ENCODE results near the gene ICE2.

Gene ICE2

DNA sequence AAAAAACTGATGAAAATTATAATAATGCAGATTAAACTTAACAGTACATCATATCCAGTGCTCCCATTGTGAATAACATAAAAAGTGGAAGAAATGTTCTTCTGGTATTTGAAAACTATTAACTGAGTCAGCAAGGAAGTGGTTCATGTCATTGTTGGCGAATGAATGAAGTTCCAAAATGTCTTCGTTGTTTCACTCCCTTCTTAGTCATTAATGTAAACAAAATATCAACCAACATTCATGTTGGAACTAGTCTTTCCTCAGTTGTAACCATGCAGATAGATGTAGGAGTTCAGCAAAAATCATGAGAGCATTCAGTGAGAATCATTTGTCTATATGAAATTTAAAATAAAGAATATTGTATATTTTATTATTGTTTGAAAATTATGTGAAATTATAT lies 44.1 kb upstream of the ICE2 start:
- TF ChIP-seq, protein P1, sequence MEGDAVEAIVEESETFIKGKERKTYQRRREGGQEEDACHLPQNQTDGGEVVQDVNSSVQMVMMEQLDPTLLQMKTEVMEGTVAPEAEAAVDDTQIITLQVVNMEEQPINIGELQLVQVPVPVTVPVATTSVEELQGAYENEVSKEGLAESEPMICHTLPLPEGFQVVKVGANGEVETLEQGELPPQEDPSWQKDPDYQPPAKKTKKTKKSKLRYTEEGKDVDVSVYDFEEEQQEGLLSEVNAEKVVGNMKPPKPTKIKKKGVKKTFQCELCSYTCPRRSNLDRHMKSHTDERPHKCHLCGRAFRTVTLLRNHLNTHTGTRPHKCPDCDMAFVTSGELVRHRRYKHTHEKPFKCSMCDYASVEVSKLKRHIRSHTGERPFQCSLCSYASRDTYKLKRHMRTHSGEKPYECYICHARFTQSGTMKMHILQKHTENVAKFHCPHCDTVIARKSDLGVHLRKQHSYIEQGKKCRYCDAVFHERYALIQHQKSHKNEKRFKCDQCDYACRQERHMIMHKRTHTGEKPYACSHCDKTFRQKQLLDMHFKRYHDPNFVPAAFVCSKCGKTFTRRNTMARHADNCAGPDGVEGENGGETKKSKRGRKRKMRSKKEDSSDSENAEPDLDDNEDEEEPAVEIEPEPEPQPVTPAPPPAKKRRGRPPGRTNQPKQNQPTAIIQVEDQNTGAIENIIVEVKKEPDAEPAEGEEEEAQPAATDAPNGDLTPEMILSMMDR (IDR thresholded peaks at IDR 0.05; ENCODE audit: insufficient read depth, low read depth, low read length, missing control alignments) = no peak
- H3K4me3 ChIP-seq (ENCODE audit: low read depth, low read length) = no peak overlapping the region
- DNase-seq (ENCODE audit: low read depth) = no peak

GRCh38 chr15:60520825-60521368 lies 42.0 kb upstream of the ICE2 start:
- TF ChIP-seq, protein P1 (IDR thresholded peaks at IDR 0.05; ENCODE audit: insufficient read depth, low read depth, low read length, missing control alignments) = peak; percentile 82
- DNase-seq (ENCODE audit: low read depth) = peak; percentile 88
- H3K4me3 ChIP-seq (ENCODE audit: low read depth, low read length) = no peak overlapping the region

DNA sequence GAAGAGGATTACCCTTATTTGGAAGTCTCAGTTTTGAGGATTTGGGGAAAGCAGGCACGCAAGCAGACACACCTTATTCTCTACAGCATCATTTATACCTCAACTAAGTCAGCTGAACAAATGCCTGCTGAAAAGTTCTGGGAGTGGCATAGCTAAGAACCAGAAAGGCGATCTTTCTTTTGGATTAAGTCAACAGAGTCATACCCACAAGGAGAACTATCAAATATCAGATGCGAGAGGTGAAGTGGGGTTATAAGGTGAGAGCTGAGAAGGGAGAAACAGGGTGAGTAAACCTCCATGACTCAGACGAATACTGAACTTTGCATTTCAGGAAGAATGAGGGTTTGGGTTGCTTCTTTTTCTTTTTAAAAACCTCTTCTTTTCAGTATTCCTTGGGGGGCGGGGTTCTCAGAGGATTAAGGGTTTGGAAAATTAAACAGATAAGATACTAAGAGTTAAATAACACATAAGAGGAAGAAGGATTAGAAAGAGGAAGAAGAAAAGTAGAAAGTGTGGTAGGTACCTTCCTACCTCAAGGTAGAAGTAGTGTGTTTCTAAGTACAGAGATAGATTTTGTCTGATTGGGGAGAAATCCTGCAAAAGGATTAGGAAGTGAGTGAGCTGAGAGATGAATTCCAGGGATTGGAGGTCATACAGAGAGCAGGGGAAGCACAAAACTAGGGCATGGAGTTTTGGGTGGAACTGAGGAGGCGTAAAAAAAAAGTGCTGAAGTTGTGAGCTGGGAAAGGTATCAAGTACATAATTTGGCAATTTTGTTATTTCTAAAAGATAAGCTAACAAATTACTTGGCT lies 41.3 kb upstream of the ICE2 start:
- no peak overlapping the region for H3K4me3 ChIP-seq (ENCODE audit: low read depth, low read length)
- peak; percentile 40 for DNase-seq (ENCODE audit: low read depth)
- TF ChIP-seq, protein P1 (IDR thresholded peaks at IDR 0.05; ENCODE audit: insufficient read depth, low read depth, low read length, missing control alignments) = no peak

DNA sequence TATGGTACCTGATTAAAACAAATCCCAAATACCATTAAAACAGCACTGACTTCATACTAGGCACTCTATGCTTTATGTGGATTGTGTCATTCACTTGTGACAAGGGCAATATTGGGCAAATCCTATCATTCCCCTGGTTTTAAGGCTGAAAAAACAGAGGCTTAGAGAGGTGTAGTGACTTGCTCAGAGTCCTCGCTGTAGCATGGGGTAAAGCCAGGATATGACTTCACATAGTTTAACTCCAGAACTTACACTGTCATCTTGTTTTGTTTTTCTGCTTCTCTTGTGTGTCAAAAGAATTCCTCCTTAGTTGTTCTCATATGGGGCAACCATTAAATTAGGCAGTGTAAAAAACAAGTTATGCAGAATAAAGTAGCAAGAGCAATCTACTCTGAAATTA lies 40.3 kb upstream of the ICE2 start:
- DNase-seq (ENCODE audit: low read depth) = no peak
- TF ChIP-seq, protein P1 (IDR thresholded peaks at IDR 0.05; ENCODE audit: insufficient read depth, low read depth, low read length, missing control alignments) = no peak
- H3K4me3 ChIP-seq (ENCODE audit: low read depth, low read length) = no peak overlapping the region

DNA sequence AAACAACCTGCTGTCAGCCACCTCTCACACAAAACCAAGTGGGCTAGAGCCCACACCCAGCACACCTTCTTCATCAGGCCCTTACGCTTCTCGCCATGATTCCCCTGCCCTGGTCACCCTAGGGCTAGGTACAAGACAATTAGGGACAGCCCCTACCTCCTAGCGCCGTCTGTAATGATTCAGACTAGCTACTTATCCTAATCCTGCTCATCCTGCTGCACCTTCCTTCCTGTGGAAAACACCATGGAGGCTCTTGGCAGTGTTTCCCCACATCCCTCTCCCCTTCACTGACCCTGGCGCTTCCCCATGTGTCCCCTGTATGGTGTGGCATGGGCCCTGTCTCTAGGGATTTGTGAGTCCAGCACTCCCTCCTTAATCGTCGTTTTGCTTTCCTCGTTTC lies 39.6 kb upstream of the ICE2 start:
- H3K4me3 ChIP-seq (ENCODE audit: low read depth, low read length) = no peak overlapping the region
- no peak for DNase-seq (ENCODE audit: low read depth)
- TF ChIP-seq, protein P1 (IDR thresholded peaks at IDR 0.05; ENCODE audit: insufficient read depth, low read depth, low read length, missing control alignments) = no peak

- TF ChIP-seq, protein P1 (IDR thresholded peaks at IDR 0.05; ENCODE audit: insufficient read depth, low read depth, low read length, missing control alignments) = no peak
- no peak overlapping the region for H3K4me3 ChIP-seq (ENCODE audit: low read depth, low read length)
- DNase-seq (ENCODE audit: low read depth) = no peak
Measured at GRCh38 chr15:60514261-60514881, 35.4 kb upstream of the ICE2 start.

Data from GM12865 (cell line).